ENCODE measurements around the gene CD300LB.

Gene CD300LB

DNA sequence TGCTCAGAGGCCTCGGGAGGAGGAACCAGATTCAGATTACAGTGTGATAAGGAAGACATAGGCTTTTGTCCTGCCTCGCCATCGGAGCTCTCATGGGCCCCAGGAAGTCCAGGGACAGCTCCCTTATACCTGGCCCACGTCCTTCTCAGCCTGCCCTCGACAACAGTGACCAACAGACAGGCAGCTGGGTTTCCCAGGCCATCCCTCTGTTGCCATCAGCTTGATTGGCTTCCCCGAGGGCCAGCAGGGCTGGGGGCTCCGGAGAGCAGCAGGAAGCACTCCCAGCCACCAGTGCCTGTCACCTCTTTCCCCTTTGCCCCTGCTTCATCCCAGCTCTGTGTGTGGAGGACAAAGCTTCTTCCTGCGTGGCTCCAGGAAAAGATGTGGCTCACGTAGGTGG lies 47.2 kb downstream of the CD300LB start:
- H3K27ac ChIP-seq = no peak overlapping the region
- TF ChIP-seq, protein P1, sequence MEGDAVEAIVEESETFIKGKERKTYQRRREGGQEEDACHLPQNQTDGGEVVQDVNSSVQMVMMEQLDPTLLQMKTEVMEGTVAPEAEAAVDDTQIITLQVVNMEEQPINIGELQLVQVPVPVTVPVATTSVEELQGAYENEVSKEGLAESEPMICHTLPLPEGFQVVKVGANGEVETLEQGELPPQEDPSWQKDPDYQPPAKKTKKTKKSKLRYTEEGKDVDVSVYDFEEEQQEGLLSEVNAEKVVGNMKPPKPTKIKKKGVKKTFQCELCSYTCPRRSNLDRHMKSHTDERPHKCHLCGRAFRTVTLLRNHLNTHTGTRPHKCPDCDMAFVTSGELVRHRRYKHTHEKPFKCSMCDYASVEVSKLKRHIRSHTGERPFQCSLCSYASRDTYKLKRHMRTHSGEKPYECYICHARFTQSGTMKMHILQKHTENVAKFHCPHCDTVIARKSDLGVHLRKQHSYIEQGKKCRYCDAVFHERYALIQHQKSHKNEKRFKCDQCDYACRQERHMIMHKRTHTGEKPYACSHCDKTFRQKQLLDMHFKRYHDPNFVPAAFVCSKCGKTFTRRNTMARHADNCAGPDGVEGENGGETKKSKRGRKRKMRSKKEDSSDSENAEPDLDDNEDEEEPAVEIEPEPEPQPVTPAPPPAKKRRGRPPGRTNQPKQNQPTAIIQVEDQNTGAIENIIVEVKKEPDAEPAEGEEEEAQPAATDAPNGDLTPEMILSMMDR (conservative IDR thresholded peaks at IDR 0.05) = no peak

DNA sequence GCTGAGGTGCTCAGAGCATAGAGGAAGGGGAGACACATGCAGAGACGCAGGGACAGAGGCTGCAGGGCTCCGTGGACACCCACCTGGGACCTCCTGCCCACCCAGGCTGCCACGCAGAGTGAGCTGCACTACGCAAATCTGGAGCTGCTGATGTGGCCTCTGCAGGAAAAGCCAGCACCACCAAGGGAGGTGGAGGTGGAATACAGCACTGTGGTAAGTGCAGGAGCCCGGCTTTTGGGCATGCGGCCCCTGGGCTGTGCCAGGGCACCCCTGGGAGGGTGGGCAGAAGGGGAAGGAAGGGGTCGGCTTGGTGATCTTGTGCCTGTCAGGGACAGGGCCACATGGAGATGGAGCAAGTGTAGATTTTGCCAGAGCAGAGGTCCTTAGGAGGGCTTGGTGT lies 49.7 kb downstream of the CD300LB start:
- no peak overlapping the region for H3K27ac ChIP-seq
- TF ChIP-seq, protein P1 (conservative IDR thresholded peaks at IDR 0.05) = no peak

DNA sequence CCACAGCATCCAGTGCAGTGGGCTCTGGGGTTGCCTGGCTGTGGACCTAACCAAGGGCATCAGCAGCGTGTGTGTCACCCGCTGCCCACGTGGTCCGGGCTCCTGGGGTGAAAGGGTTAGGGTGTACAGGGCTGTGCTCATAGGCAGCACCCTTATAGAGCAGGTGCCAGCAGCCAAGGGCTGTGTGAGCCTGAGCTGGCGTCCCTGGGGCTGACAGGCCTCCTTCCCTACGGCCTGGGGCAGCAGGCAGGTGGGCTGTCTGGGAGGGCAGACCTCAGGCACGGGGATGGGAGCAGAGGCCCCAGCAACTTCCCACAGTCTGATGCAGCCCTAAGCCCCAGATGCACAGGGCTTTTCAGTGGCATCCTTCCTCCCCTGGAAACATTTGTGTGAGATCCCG lies 51.0 kb downstream of the CD300LB start:
- TF ChIP-seq, protein P1 (conservative IDR thresholded peaks at IDR 0.05) = no peak

DNA sequence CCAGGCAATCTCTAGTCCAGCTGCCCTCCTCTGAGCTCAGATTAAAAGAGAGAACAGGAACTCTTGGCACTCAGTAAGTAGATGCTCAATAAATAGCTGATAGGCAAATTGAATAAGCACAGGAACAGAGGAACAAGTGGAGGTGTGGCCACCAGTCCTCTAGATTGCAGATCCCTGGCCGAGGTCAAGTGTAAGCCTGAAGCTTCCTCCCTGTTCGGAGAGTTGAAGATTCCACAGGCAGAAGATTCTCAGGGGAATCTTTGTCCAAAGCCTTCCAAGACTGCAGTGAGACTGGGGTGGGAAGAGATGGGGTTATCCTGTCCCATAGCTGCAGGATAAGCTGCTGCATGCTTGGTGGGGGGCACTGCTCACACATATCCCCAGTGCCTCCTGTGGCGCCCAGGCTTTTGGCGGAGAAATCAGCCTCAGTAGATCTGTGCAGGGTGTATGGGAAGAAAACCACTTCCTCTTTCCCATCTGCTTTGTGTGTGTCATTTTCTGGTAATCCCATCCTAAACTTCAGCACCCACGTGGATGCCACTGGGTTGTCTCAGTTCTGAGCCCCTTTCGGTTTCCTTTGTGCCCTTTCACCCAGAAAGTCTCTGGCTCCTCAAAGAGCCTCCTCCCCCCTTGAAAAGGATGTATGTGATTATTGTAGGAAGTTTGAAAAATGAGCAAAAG lies 52.7 kb downstream of the CD300LB start:
- TF ChIP-seq, protein P1 (conservative IDR thresholded peaks at IDR 0.05) = no peak
- no peak overlapping the region for H3K27ac ChIP-seq

More for the DNA sequence above, 51.0 kb downstream of the CD300LB start:
- no peak overlapping the region for H3K27ac ChIP-seq

DNA sequence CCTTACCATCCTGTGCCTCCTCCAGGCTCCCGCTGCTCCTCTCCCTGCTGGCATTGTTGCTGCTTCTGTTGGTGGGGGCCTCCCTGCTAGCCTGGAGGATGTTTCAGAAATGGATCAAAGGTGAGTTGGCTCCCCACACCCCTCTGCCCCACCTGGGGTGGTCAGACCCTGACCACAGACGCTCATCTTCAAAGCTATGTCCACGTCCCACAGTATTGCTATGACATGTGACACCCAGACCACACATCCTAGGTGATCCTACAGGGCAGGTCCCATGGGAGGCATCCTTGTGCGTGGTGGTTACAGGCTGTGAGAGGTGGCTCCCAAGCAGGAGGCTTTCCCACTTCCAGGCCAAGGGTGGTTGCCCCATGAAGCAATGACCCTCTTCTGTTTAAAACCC lies 53.9 kb downstream of the CD300LB start:
- H3K27ac ChIP-seq = no peak overlapping the region
- TF ChIP-seq, protein P1 (conservative IDR thresholded peaks at IDR 0.05) = no peak

DNA sequence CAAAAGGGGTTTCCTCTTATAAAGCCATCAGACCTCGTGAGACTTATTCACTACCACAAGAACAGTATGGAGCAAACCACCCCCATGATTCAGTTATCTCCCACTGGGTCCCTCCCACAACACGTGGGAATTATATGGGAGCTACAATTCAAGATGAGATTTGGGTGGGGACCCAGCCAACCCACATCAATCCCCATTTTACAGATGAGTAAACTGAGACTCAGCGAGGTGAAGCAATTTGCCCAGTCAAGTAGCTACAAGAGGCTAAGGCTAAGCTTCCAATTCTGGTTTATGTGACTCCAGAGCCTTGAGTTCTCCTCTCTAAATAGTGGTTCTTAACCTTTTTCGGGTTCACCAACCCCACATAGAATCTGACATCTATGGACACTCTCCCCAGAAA lies 56.1 kb downstream of the CD300LB start:
- TF ChIP-seq, protein P1 (conservative IDR thresholded peaks at IDR 0.05) = no peak
- H3K27ac ChIP-seq = no peak overlapping the region

DNA sequence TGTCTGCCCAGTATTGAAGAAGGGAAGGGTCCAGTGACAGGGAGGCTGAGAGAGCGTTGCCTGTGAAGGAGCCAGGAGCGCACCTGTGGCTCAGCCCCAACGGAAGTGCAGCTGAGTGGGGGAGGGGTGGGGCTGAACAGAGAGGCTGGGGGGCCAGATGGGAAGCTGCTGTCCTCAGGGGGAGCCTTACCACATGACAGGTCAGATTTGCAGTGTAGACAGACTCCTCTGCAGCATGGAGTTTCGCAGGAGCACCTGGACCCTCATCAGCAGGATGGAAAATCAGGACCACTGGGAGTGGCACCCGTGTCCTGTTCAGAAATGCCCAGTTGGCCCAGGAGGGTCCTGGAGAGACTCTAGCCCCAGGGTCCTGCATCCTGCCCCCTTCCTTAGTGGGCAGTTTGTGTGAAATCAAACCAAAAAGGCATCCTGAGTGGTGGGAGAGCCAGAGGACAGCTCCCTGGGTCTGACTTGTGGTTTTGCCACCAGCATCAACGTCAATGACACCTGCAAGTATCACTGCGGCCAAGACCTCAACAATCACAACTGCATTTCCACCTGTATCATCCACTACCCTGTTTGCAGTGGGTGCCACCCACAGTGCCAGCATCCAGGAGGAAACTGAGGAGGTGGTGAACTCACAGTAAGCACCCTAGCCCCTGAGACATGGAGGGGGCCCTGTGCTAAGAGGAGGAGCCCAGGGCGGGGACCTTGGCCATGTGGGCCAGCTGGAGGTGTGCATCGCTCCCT lies 57.1 kb downstream of the CD300LB start:
- TF ChIP-seq, protein P1 (conservative IDR thresholded peaks at IDR 0.05) = no peak
- no peak overlapping the region for H3K27ac ChIP-seq

All from VCaP (cell line).